HEK293T (cell line): ENCODE data around the gene FMR1.

Experiments used
- FOXA1 ChIP-seq: fragments of 450-650 bp; IDR thresholded peaks from 2 replicates; pipeline ENCODE4 v1.6.1; 2016; ENCODE audit warnings: mild to moderate bottlenecking
- FOXM1 ChIP-seq: fragments of 450-650 bp; IDR thresholded peaks from 2 replicates; pipeline ENCODE4 v1.6.1; 2017; ENCODE audit warnings: mild to moderate bottlenecking, borderline replicate concordance
- HDGF ChIP-seq: fragments of 450-650 bp; IDR thresholded peaks from 2 replicates; pipeline ENCODE4 v1.6.1; 2017; ENCODE audit warnings: antibody characterized with exemption, borderline replicate concordance
- LEF1 ChIP-seq: fragments of 450-650 bp; IDR thresholded peaks from 2 replicates; pipeline ENCODE4 v1.6.1; 2017; ENCODE audit warnings: mild to moderate bottlenecking, borderline replicate concordance
- SP1 ChIP-seq: fragments of 450-650 bp; IDR thresholded peaks from 2 replicates; pipeline ENCODE4 v1.6.1; 2017
- SUZ12 ChIP-seq: fragments of 450-650 bp; IDR thresholded peaks from 2 replicates; pipeline ENCODE4 v1.6.1; 2016; ENCODE audit warnings: mild to moderate bottlenecking

DNA sequence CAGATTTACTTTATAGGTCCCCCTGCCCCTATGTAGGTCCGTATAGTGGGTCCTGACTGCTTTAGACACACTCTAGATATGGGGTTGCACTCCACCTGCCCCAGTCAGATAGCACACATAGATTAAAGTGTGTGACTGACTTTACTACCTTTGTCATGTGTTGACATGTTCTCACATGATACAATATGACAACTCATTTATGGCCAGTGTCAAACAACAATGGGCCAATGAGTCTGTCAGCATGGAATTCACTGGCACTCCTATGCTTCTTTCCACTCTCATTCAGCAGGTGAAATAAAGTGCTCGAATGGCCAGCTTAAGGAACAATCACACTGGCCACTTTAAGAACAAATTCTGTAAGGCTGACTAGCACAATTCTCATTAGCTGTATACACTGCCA is 45.6 kb downstream of the FMR1 start:
- TF ChIP-seq HDGF (no peak), SP1 (no peak), SUZ12 (no peak), FOXA1 (no peak), FOXM1 (no peak), LEF1 (no peak)
